ENCODE results near the gene NSG1. TPM values are rescaled to one million over a fixed set of nuclear protein-coding genes. Genes with fewer than 3 reads are reported as not detected.

The NSG1 gene
- polyA plus RNA-seq, 1 of the 3 experiments (the other 2 are of a cell fraction): 11.4 TPM

DNA sequence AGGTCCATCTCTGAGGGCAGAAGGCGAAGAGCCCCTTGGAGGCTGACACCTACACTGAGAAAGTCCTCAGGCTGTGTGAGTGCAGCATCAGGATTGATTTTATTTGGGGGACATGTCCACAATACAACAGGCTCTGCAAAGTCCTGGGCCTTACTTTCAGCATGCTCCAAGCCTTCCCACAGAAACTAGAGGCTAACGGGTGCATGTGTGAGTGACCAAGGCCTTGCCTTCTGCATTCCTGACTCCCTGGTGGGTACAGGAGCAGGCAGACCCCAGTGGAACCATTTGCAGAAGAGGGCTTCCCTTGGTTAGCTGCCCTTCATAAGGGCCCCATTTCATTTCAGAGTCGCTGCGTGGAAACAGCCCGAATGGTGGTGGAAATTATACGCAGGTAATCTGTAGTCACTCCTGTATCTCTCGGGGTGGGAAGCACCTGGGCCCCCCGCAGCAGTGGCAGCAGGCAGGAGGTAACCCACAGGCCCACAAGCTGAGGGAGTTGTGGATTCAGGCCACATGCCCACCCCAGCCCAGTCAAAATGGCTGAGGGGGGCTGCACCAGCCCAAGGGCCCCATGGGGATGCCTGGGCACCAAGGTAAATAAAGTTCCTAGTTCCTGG lies 37.7 kb downstream of the NSG1 start:
- H3K4me1 ChIP-seq (ENCODE audit: control insufficient read depth in 1 of 2, insufficient read depth in 2 of 2, low read depth in 1 of 2, low read length in 1 of 2): no peaks in the 10 kb centered on the region; a peak in 1 of 4 replicates
- no peak overlapping the region for H3K27ac ChIP-seq (ENCODE audit: low read depth in 2 of 2, low read length in 1 of 2)
- no peaks in the 10 kb centered on the region for H3K79me2 ChIP-seq (ENCODE audit: insufficient read depth)
- no peak for TF ChIP-seq FOXJ3 (CRISPR knock-in tag; IDR thresholded peaks at IDR 0.05)
- TF ChIP-seq FOSL2 (IDR thresholded peaks at IDR 0.05; ENCODE audit: borderline replicate concordance, low read depth): no peak
- no peak for TF ChIP-seq RAD21 (IDR thresholded peaks at IDR 0.05; ENCODE audit: low read length)
- no peak for TF ChIP-seq RFX5 (IDR thresholded peaks at IDR 0.05; ENCODE audit: low read length)
- TF ChIP-seq EP300 (IDR thresholded peaks at IDR 0.05; ENCODE audit: borderline replicate concordance in 1 of 2, low read depth in 1 of 2, low read length in 1 of 2): no peak
- no peak for TF ChIP-seq GABPA (IDR thresholded peaks at IDR 0.05; ENCODE audit: low read depth)
- no peaks in the 10 kb centered on the region for H3K9me2 ChIP-seq
- no peak overlapping the region for H3K4me3 ChIP-seq (ENCODE audit: low read depth in 2 of 2, low read length in 1 of 2)
- ChIA-PET CTCF (no interaction called here), POLR2A (interaction anchor here (0.5 kb wide), 1 partner anchor 22 kb away, joined by 4 read pairs; no protein-coding TSS in a partner anchor)
- no peaks in the 10 kb centered on the region for H3K9me3 ChIP-seq
- no peaks in the 10 kb centered on the region for H3F3A ChIP-seq (replicated peaks; ENCODE audit: insufficient read depth)
- peaks cover 4 to 32% of the 10 kb centered on the region in 2 experiments for H3K36me3 ChIP-seq (replicated peaks in 1 of 2; ENCODE audit: control insufficient read depth in 1 of 2, insufficient read depth in 2 of 2, low read length in 1 of 2)
- no peaks in the 10 kb centered on the region for H4K20me1 ChIP-seq (ENCODE audit: insufficient read depth)
- no peaks in the 10 kb centered on the region for H3K27me3 ChIP-seq (ENCODE audit: insufficient read depth)
- H2AFZ ChIP-seq (ENCODE audit: low read depth): no peak overlapping the region
- no peak for DNase-seq
- H3K4me2 ChIP-seq: no peak overlapping the region
- WGBS (ENCODE audit: low lambda C conversion rate): 98% methylated on average over 5 of the region's 8 CpGs
- H3K9ac ChIP-seq: no peak overlapping the region

DNA sequence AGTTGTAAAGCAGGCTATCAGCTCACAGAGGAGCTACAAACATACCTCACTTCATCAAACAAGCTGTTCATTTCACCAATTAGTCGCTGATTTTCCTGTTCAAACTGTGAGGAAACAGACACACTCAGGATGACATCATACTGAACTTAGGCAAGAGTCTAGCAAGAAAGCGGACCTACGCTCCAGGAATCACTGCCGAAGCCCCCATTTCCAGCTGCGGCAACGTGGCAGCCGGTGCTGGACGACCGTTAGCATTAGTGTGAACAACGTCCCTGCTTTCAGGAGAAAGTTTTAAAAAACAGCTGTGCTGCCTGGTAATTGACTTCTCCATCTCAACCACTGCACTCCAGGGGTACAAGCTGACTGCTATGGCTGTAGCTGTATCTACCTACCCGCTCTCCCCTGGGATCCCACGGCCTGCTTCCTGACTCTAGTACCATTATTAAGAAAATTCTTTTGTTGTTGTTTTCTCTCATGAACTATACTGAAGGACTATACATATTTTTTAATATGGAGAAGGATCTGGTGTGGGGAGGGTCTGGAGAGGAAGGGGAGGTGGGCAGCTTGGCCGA lies 38.3 kb downstream of the NSG1 start:
- CTCF ChIA-PET: interaction anchor here (0.6 to 1.3 kb wide), 5 partner anchors 11 to 90 kb away, joined by 3 to 6 read pairs (median 3); partner anchors contain the start of gene NSG1

More for the DNA sequence above, 38.3 kb downstream of the NSG1 start:
- no peak for TF ChIP-seq CHD2 (IDR thresholded peaks at IDR 0.05; ENCODE audit: low read length, partially characterized antibody)
- TF ChIP-seq RFX5 (IDR thresholded peaks at IDR 0.05; ENCODE audit: low read length): no peak
- no peak for TF ChIP-seq FOXM1 (IDR thresholded peaks at IDR 0.05; ENCODE audit: low read depth)
- no peak for TF ChIP-seq NRF1 (IDR thresholded peaks at IDR 0.05; ENCODE audit: low read depth, low read length)
- no peak for TF ChIP-seq USF2 (IDR thresholded peaks at IDR 0.05; ENCODE audit: borderline replicate concordance, low read depth, low read length)
- no peak for TF ChIP-seq SMC3 (IDR thresholded peaks at IDR 0.05; ENCODE audit: low read depth, low read length)
- TF ChIP-seq RAD21 (IDR thresholded peaks at IDR 0.05; ENCODE audit: low read length): no peak
- TF ChIP-seq, protein P1, sequence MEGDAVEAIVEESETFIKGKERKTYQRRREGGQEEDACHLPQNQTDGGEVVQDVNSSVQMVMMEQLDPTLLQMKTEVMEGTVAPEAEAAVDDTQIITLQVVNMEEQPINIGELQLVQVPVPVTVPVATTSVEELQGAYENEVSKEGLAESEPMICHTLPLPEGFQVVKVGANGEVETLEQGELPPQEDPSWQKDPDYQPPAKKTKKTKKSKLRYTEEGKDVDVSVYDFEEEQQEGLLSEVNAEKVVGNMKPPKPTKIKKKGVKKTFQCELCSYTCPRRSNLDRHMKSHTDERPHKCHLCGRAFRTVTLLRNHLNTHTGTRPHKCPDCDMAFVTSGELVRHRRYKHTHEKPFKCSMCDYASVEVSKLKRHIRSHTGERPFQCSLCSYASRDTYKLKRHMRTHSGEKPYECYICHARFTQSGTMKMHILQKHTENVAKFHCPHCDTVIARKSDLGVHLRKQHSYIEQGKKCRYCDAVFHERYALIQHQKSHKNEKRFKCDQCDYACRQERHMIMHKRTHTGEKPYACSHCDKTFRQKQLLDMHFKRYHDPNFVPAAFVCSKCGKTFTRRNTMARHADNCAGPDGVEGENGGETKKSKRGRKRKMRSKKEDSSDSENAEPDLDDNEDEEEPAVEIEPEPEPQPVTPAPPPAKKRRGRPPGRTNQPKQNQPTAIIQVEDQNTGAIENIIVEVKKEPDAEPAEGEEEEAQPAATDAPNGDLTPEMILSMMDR (IDR thresholded peaks at IDR 0.05): no peak
- no peak for TF ChIP-seq JUND (IDR thresholded peaks at IDR 0.05)
- no peak for TF ChIP-seq YY1 (IDR thresholded peaks at IDR 0.05; ENCODE audit: low read depth)
- TF ChIP-seq TEAD4 (IDR thresholded peaks at IDR 0.05; ENCODE audit: borderline replicate concordance, insufficient read depth): no peak
- TF ChIP-seq, protein P2, sequence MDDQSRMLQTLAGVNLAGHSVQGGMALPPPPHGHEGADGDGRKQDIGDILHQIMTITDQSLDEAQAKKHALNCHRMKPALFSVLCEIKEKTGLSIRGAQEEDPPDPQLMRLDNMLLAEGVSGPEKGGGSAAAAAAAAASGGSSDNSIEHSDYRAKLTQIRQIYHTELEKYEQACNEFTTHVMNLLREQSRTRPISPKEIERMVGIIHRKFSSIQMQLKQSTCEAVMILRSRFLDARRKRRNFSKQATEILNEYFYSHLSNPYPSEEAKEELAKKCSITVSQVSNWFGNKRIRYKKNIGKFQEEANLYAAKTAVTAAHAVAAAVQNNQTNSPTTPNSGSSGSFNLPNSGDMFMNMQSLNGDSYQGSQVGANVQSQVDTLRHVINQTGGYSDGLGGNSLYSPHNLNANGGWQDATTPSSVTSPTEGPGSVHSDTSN (IDR thresholded peaks at IDR 0.05): no peak
- Histone ChIP-seq H2AFZ (ENCODE audit: low read depth) (no peak overlapping the region), H3F3A (replicated peaks; ENCODE audit: insufficient read depth) (no peaks in the 10 kb centered on the region), H4K20me1 (ENCODE audit: insufficient read depth) (no peaks in the 10 kb centered on the region), H3K36me3 (replicated peaks in 1 of 2; ENCODE audit: control insufficient read depth in 1 of 2, insufficient read depth in 2 of 2, low read length in 1 of 2) (peaks cover 4 to 27% of the 10 kb centered on the region in 2 experiments), H3K79me2 (ENCODE audit: insufficient read depth) (no peaks in the 10 kb centered on the region), H3K4me2 (no peak overlapping the region), H3K9me2 (no peaks in the 10 kb centered on the region), H3K4me1 (ENCODE audit: control insufficient read depth in 1 of 2, insufficient read depth in 2 of 2, low read depth in 1 of 2, low read length in 1 of 2) (no peaks in the 10 kb centered on the region; a peak in 1 of 4 replicates), H3K27ac (ENCODE audit: low read depth in 2 of 2, low read length in 1 of 2) (no peak overlapping the region), H3K27me3 (ENCODE audit: insufficient read depth) (no peaks in the 10 kb centered on the region), H3K9me3 (no peaks in the 10 kb centered on the region), H3K9ac (no peak overlapping the region), H3K4me3 (ENCODE audit: low read depth in 2 of 2, low read length in 1 of 2) (no peak overlapping the region)
- POLR2A ChIA-PET: interaction anchor here (0.5 kb wide), 1 partner anchor 23 kb away, joined by 4 read pairs; no protein-coding TSS in a partner anchor
- DNase-seq: no peak
- 94% methylated on average over 7 of the region's 13 CpGs for WGBS (ENCODE audit: low lambda C conversion rate)
